ENCODE data around the gene GLCE.
"Not testable (repeated sequence)": the region's sequence is repeated elsewhere in the genome, so short reads cannot be mapped to it uniquely, and the experiment has no call there.

GLCE gene

DNA sequence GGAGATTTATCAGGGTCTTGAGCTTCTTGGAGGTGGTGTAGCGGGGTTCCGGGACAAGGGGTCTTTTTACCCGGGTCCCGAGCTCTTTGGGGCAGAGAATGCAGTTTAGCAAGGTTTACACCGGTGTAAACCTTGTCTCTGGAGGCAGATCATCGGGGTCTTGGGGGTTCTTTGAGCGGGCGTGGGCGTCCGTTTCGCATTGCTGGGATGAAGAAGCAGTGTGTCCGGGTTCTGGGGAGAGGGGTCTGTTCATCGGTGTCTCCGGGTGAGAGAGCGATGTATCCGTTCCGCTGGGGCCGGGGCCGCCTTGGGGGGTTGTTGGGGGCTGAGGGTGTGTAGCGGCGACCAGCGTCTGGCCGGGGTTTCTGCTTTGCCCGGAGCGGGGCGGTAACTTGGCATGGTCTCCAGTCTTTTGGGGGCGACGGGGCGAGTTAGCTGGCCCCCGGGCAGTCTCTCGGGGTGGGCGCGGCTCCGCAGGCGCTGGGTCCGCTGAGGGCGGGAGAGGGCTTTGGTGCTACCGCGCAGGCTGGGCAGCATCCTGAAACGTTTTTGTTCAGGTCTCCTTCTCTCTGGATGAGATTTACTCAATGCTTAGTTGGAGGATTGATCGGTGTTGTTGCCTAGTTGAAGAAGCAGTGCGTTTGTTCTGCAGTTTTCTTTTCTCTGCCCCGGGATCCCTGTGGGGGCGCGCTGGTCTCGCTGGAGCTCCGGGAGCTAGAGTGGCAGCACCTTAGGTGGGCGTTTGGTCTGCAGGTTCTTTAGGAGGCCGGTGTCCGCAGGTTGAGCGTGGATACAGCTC lies 843 bp downstream of the GLCE start:
- DNase-seq = no peak

GRCh38 chr15:69161878-69162213 lies 1.4 kb downstream of the GLCE start:
- DNase-seq = no peak

DNA sequence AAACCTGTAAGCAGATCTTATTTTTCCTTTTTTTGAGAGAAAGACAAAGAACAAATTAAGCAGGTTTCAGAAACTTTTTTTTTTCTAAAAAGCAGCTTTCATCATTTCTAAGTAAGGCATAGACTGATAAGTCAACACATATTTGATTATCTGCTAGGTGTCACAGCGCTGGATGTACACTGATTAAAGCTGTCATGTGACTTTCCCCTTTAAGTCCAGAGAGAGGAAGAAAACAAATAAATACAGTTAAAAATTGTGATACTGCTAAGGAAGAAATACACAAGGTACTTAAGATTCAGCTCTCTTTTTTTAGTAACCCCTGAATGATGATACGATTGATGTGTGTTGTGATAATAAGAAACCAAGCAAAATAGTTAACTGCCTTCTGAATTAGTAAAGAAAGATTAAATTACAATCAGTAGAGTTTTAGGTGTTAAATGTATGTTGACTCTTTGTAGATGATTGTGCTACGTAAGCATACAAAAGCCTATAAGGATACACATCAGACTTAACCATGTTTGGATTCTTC lies 2.8 kb downstream of the GLCE start:
- DNase-seq = no peak

DNA sequence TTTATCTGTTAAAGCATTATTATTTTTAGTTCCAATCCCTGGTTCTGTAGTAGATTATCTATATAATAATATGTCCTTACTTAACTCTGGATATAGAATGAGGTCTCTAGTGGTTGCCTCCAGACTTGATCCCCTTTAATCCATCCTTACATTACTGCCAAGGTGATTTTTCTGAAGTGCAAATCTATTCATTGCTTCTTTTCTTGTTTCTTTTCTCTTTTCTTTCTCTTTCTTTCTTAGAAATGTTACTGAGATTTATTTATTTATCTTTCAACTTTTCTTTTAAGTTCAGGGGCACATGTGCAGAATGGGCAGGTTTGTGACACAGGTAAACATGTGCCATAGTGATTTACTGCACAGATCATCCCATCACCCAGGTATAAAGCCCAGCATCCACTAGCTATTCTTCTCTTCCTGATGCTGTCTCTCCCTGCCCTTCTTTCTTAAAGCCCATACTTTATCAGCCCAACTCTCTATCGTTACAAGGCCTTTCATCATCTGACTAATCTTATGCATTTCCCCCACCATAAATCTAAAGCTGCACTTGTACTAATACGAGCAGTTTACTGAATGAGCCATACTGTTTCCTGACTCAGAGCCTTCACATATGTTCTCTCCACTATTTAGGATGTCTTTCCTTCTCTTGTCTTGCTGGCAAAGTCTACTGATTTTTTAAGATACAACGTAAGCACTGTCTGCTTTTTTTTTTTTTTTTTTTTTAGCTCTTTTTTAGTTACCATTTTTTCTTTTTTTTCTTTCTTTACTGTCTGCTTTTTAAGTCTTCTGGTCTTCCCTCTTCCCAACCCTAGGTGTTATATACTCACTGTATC lies 4.6 kb downstream of the GLCE start:
- no peak for DNase-seq

DNA sequence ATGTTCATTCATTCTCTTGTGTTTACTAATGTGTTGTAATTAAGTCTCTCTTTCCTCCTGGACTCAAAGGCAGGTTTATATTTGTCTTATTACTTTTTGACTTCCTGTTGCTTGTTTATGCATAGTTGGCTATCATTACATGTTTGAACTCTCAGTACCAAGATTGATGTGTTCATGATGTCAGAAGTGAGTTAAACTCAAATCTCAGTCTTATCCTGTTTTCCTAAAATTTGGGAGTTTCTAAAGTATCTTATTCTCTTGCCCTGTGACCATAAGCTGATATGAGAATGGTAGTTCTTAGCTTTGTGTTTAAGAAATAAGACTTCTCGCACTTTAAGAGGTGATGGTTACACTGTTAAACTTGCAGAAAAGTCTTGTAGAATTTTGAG lies 5.2 kb downstream of the GLCE start:
- no peak for DNase-seq

DNA sequence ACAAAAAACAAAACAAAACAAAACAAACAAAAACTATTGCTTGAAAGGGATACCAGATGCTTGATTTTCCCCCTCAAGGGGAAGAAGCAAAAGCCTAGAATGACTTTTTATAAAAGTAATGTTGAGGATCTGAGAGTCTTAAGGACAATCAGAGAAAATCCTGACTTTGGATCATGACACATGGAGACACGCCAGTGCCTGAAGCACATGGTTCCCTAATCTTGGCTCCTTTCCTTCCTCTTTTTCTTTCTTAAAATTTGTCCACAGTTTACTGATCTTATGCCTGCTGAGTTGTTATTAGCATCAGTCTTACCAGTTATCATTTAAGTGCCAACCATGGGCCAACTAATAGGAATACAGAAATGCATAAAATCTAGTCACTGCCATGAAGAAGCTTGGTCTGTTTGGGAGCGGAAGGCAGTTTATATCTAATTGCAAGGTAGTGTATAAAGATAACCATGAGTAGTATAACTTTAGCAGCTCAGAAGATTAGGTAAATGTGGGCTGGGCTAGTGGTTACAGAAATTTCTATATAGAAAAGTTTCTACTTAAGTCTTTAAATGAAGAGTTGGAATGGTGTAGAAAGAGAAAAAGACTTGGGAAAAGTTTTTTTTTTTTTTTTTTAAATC lies 6.9 kb downstream of the GLCE start:
- DNase-seq = no peak

- not testable (repeated sequence) for DNase-seq
Measured at GRCh38 chr15:69168361-69168760, 7.9 kb downstream of the GLCE start.

DNA sequence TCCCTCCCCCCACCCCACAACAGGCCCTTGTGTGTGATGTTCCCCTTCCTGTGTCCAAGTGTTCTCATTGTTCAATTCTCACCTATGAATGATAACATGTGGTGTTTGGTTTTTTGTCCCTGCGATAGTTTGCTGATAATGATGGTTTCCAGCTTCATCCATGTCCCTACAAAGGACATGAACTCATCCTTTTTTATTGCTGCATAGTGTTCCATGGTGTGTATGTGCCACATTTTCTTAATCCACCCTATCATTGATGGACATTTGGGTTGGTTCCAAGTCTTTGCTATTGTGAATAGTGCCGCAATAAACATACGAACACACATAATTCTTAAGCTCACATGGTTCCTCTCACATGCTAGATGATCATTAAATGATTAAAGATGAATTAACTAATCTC lies 9.1 kb downstream of the GLCE start:
- not testable (repeated sequence) for DNase-seq

DNA sequence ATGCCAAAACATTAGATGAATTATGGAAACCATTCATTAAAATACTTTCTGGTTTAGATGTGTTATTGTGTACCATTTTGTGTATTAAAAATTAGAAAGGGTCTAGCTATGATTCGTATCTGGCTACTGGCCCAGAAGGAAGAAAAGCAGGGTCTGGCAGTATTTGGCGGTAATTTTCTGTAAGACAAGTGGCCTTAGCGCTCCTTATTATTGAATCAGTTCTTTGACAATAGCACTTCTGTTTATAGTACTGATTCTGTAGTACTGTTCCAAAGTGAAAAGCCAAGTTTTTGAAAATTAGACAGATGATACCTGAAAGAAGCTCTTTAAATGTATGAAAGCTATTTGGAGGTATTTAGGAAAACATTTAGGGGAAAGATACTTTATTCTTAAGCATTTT lies 10.2 kb downstream of the GLCE start:
- peak; percentile 58 for DNase-seq

DNA sequence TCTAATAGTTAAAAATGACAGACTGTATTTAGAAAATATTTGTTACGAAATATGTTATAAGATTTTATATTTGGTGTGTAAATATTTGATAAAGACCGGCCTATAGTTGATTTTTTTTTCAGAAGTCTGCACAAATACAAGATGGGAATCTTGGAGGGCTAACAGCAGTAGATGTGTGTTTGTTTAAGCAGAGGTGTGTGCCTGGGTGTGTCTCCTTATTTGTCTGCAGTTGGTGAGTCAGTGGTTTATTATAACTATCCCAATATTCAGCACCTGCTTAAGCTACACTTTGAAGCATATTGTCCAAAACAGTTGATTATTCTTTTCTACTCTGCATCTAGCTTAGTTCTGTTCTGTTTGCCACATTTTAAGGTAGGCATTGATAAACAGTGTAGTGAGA lies 12.4 kb downstream of the GLCE start:
- DNase-seq = no peak

GRCh38 chr15:69175536-69175935 lies 15.1 kb downstream of the GLCE start:
- DNase-seq = no peak

- DNase-seq = no peak
Measured at GRCh38 chr15:69181424-69181823, 21.0 kb downstream of the GLCE start.

DNA sequence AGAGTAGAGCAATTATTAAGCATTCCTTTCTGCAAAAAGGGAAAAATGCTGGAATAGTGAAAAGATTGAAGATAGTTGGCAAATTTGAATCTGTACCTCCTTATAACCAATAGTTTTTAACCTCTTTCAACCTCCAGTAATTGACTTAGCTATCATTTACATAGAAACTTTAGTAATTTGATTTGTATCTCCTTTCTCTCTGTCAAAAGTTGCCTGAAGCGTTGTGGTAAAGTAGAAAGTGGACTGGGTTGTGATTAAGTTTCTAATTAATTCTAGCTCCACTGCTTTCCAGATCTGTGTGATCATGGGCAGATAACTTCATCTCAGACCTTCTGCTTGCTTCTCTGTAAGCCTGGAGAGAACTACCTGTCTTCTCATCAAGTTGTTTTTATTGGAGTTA lies 24.8 kb downstream of the GLCE start:
- DNase-seq = no peak

GRCh38 chr15:69185706-69186105 lies 25.3 kb downstream of the GLCE start:
- DNase-seq = no peak

DNA sequence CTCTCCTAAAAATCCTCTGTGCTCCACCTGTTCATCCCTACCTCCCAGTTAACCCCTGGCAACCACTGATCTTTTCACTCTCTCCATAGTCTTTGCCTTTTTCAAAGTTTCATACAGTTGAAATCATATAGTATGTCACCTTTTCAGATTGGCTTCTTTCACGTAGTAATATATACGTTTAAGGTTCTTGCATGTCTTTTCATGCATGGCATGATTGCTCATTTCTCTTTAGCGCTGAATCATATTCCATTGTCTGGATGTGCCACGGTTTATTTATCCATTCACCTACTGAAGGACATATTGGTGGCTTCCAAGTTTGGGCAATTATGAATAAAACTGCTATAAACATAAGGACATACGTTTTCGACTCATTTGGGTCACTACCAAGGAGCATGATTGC lies 28.7 kb downstream of the GLCE start:
- DNase-seq = no peak

GRCh38 chr15:69190091-69190490 lies 29.7 kb downstream of the GLCE start:
- no peak for DNase-seq

DNA sequence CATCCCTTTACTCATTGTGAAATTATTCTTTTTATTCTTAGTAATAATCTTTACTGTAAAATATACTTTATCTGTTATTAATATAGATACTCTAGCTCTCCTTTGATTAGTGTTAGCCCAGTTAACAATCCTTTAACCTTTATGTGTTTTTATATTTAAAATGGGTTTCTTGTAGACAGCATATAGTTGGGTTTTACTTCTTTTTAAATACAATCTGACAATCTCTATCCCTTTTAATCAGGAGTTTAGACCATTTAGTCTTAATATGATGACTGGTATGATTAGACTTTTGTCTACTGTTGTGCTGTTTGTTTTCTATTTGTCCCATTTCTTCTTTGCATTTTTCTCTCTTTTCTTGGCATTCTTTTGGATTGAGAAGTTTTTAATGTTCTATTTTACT lies 30.1 kb downstream of the GLCE start:
- no peak for DNase-seq

DNA sequence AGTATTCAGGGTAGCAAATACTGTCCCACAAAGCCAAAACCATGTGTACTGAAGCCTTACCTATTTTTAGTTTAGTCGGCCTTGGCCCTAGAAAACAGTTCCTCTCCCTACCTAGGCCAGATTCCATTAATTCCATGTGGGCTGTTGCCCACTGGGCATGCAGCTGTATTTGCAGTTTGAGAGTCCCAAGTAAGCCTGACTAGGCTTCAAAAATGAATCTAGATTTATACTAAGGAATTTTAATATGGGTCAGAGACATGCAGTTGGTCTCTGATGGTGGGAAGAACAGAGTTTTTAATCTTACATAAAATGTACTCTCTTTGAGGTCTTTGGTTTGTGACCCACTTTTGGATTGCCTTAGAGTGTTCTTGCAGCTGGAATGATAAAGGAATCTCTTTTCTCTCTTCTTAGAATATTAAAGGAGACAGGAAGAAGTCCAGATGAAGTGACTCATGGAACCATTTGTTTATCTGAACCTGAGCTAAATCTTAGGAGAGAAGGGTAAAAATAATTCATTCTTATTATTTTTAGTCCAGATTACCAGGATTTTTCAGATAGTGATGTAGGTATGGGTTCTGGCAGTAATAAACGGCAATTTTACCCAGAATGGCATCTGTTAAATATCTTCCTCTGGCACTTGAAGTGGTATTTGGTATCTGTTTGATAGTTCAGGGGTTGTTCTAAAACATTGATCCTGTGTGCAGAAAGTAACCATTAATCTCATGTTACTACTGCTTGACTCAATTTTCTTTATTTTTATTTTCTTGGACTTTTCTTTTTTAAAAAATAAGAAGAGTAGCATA lies 33.8 kb downstream of the GLCE start:
- no peak for DNase-seq

DNA sequence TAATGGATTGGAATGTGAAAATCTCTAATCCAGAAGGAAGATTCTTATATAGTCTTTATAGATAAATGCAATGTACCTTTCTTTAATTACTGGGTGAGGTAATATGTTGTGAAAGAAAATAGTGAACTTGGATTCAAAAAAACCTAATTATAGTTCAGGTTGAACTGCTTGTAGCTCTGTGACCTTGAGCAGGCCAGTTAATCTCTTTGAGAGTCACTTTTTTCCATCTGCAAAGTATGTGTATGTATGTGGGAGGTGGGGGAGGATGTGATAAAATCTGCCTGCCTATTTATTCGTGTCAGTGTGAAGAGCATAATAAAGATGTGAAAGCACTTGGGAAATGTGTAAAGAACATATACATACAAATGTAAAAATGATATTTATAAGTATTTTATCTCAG lies 34.4 kb downstream of the GLCE start:
- no peak for DNase-seq

DNA sequence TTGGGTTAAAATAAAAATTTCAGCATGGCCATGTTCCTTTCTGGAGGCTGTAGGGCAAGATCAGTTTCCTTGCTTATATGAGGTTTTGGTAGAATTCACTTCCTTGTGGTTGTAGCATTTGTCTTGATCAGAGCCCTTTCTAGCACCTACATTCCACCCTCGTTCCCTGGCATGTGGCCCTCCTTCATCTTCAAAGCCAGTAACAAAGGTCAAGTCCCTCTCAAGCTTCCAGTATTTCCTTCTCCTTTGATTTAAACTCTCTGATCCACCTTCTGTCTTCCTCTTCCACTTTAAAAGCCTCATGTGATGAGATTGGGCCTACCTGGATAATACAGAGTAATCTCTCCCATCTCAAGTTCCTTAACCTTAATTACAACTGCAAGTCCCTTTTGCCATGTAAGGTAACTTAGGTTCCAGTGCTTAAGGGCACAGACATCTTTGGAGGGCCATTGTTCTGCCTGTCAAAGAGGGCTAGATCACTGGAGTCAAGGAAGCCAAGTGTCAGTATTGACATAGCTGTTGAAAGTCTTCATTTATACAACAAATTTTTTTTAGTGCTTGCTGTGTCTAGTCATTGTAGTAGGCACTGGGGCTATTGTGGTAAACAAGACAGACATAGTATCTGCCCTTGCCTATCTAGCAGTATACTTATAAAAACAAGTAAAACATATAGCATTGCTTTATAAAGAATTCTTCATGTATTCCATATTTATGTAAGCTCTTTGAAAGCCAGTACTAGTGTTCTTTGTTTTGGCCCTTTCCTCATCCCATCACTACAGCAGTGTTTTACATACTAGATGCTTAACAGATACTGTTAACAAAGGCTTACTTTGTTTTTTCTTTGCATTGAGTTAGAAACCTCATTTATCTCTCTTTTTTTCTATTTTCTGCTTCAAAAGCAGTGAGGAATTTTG lies 40.7 kb downstream of the GLCE start:
- DNase-seq = no peak

DNA sequence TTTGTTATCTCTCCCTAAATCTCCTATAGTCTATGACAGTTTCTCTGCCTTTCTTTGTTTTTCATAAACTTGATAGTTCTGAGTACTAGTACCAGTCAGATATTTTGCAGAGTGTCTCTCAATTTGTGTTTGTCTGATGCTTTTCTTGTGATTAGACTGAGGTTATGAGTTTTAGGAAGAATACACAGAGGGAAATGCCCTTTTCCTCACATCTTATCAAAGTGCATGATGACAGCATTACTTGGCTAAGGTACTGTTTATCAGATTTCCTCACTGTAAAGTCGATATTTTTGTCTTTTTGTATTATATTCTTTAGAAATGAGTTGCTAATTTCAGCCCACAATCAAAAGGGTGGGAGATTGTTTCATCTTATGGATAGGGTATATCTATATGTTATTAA lies 45.6 kb downstream of the GLCE start:
- DNase-seq = no peak

DNA sequence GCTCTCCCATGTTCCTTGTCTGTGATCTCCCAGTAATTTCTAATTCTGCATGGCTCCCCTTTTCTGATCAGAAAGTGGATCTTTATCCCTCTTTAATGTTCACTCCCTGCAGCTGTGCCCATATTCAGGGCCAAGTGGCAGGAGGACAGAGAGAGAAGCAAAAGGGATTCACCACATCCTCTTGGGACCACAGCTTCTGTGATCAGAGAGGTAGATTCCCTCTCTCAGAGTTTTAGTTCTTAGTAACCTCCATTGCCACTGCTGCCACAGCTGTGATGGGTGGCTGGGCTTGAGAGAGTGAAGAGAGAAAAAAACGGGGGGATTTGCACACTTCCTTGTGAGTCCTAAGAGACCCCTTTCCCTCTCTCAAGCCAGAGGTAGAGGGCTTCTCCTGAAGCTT lies 49.2 kb downstream of the GLCE start:
- no peak for DNase-seq

All from NCI-H446 treated with DMSO at 0.1 percent for 48 hours (cell line).